ENCODE results near the gene CARNS1. TPM values are rescaled to one million over a fixed set of nuclear protein-coding genes. Genes with fewer than 3 reads are reported as not detected.
"Not testable (repeated sequence)": the region's sequence is repeated elsewhere in the genome, so short reads cannot be mapped to it uniquely, and the experiment has no call there.

Gene CARNS1
- total RNA-seq, 1 donor from 2014 or later = 17.2 TPM

GRCh38 chr11:67464411-67465188 is 49.1 kb downstream of the CARNS1 start:
- H3K9me3 ChIP-seq (ENCODE audit: control insufficient read depth in 3 of 3, low read length in 3 of 3) = no peaks in the 10 kb centered on the region
- peak overlapping the region; percentile 76 for H3K27ac ChIP-seq (ENCODE audit: low read depth, low read length)
- peaks cover 0 to 2% (median 0%) of the 10 kb centered on the region in 3 donors for H3K36me3 ChIP-seq (ENCODE audit: control insufficient read depth in 3 of 3, insufficient read depth in 3 of 3, low read length in 3 of 3)
- peak overlapping the region; percentile 62 to 79 (median 74) for H3K9ac ChIP-seq (ENCODE audit: low read depth in 1 of 3, low read length in 3 of 3)
- H3K27me3 ChIP-seq (ENCODE audit: control insufficient read depth in 3 of 3, insufficient read depth in 3 of 3, low read length in 3 of 3) = no peaks in the 10 kb centered on the region
- H3K4me1 ChIP-seq (ENCODE audit: control insufficient read depth in 3 of 3, insufficient read depth in 3 of 3, low read length in 3 of 3) = peaks cover 19 to 28% (median 21%) of the 10 kb centered on the region in 3 donors
- peak overlapping the region; percentile 69 to 76 (median 73) for H3K4me3 ChIP-seq (ENCODE audit: low read length in 3 of 3)

GRCh38 chr11:67465189-67465510 is 49.7 kb downstream of the CARNS1 start:
- peak overlapping the region; percentile 43 to 74 (median 62) for H3K9ac ChIP-seq (ENCODE audit: low read depth in 1 of 3, low read length in 3 of 3)
- H3K27me3 ChIP-seq (ENCODE audit: control insufficient read depth in 3 of 3, insufficient read depth in 3 of 3, low read length in 3 of 3) = no peaks in the 10 kb centered on the region
- H3K4me1 ChIP-seq (ENCODE audit: control insufficient read depth in 3 of 3, insufficient read depth in 3 of 3, low read length in 3 of 3) = peaks cover 19 to 28% (median 21%) of the 10 kb centered on the region in 3 donors
- peaks cover 0 to 2% (median 0%) of the 10 kb centered on the region in 3 donors for H3K36me3 ChIP-seq (ENCODE audit: control insufficient read depth in 3 of 3, insufficient read depth in 3 of 3, low read length in 3 of 3)
- H3K4me3 ChIP-seq (ENCODE audit: low read length in 3 of 3) = peak overlapping the region; percentile 69 to 76 (median 73)
- H3K27ac ChIP-seq (ENCODE audit: low read depth, low read length) = peak overlapping the region; percentile 76
- no peaks in the 10 kb centered on the region for H3K9me3 ChIP-seq (ENCODE audit: control insufficient read depth in 3 of 3, low read length in 3 of 3)

GRCh38 chr11:67465530-67465929 is 50.1 kb downstream of the CARNS1 start:
- H3K4me1 ChIP-seq (ENCODE audit: control insufficient read depth in 3 of 3, insufficient read depth in 3 of 3, low read length in 3 of 3) = peaks cover 19 to 28% (median 21%) of the 10 kb centered on the region in 3 donors
- H3K9ac ChIP-seq (ENCODE audit: low read depth in 1 of 3, low read length in 3 of 3) = peak overlapping the region in 1 of 3 donors; percentile 43
- H3K9me3 ChIP-seq (ENCODE audit: control insufficient read depth in 3 of 3, low read length in 3 of 3); H3K27me3 ChIP-seq (ENCODE audit: control insufficient read depth in 3 of 3, insufficient read depth in 3 of 3, low read length in 3 of 3); H3K36me3 ChIP-seq (ENCODE audit: control insufficient read depth in 3 of 3, insufficient read depth in 3 of 3, low read length in 3 of 3); H3K27ac ChIP-seq (ENCODE audit: low read depth, low read length): not testable (repeated sequence)
- H3K4me3 ChIP-seq (ENCODE audit: low read length in 3 of 3) = peak overlapping the region; percentile 69 to 76 (median 73)

GRCh38 chr11:67466367-67466766 is 50.9 kb downstream of the CARNS1 start:
- H3K27ac ChIP-seq (ENCODE audit: low read depth, low read length) = no peak overlapping the region
- H3K27me3 ChIP-seq (ENCODE audit: control insufficient read depth in 3 of 3, insufficient read depth in 3 of 3, low read length in 3 of 3) = no peaks in the 10 kb centered on the region
- no peaks in the 10 kb centered on the region for H3K9me3 ChIP-seq (ENCODE audit: control insufficient read depth in 3 of 3, low read length in 3 of 3)
- H3K36me3 ChIP-seq (ENCODE audit: control insufficient read depth in 3 of 3, insufficient read depth in 3 of 3, low read length in 3 of 3) = peaks cover 0 to 2% (median 0%) of the 10 kb centered on the region in 3 donors
- H3K4me1 ChIP-seq (ENCODE audit: control insufficient read depth in 3 of 3, insufficient read depth in 3 of 3, low read length in 3 of 3) = peaks cover 19 to 28% (median 21%) of the 10 kb centered on the region in 3 donors
- no peak overlapping the region for H3K4me3 ChIP-seq (ENCODE audit: low read length in 3 of 3)
- H3K9ac ChIP-seq (ENCODE audit: low read depth in 1 of 3, low read length in 3 of 3) = no peak overlapping the region

GRCh38 chr11:67466962-67467771 is 51.7 kb downstream of the CARNS1 start:
- no peak overlapping the region for H3K27ac ChIP-seq (ENCODE audit: low read depth, low read length)
- no peaks in the 10 kb centered on the region for H3K9me3 ChIP-seq (ENCODE audit: control insufficient read depth in 3 of 3, low read length in 3 of 3)
- H3K9ac ChIP-seq (ENCODE audit: low read depth in 1 of 3, low read length in 3 of 3) = peak overlapping the region in 1 of 3 donors; percentile 33
- H3K36me3 ChIP-seq (ENCODE audit: control insufficient read depth in 3 of 3, insufficient read depth in 3 of 3, low read length in 3 of 3) = peaks cover 0 to 2% (median 0%) of the 10 kb centered on the region in 3 donors
- H3K4me1 ChIP-seq (ENCODE audit: control insufficient read depth in 3 of 3, insufficient read depth in 3 of 3, low read length in 3 of 3) = peaks cover 19 to 28% (median 21%) of the 10 kb centered on the region in 3 donors
- no peak overlapping the region for H3K4me3 ChIP-seq (ENCODE audit: low read length in 3 of 3)
- no peaks in the 10 kb centered on the region for H3K27me3 ChIP-seq (ENCODE audit: control insufficient read depth in 3 of 3, insufficient read depth in 3 of 3, low read length in 3 of 3)

GRCh38 chr11:67468056-67468455 is 52.6 kb downstream of the CARNS1 start:
- Histone ChIP-seq H3K36me3 (ENCODE audit: control insufficient read depth in 3 of 3, insufficient read depth in 3 of 3, low read length in 3 of 3) (peaks cover 0 to 2% (median 0%) of the 10 kb centered on the region in 3 donors), H3K4me3 (ENCODE audit: low read length in 3 of 3) (peak overlapping the region; percentile 71 to 84 (median 84)), H3K4me1 (ENCODE audit: control insufficient read depth in 3 of 3, insufficient read depth in 3 of 3, low read length in 3 of 3) (peaks cover 19 to 28% (median 21%) of the 10 kb centered on the region in 3 donors), H3K9me3 (ENCODE audit: control insufficient read depth in 3 of 3, low read length in 3 of 3) (no peaks in the 10 kb centered on the region), H3K27me3 (ENCODE audit: control insufficient read depth in 3 of 3, insufficient read depth in 3 of 3, low read length in 3 of 3) (no peaks in the 10 kb centered on the region), H3K9ac (ENCODE audit: low read depth in 1 of 3, low read length in 3 of 3) (peak overlapping the region; percentile 10 to 85 (median 83)), H3K27ac (ENCODE audit: low read depth, low read length) (peak overlapping the region; percentile 76)

GRCh38 chr11:67468456-67468758 is 52.9 kb downstream of the CARNS1 start:
- H3K4me3 ChIP-seq (ENCODE audit: low read length in 3 of 3) = peak overlapping the region; percentile 71 to 84 (median 84)
- H3K9ac ChIP-seq (ENCODE audit: low read depth in 1 of 3, low read length in 3 of 3) = peak overlapping the region; percentile 10 to 85 (median 83)
- peaks cover 19 to 28% (median 21%) of the 10 kb centered on the region in 3 donors for H3K4me1 ChIP-seq (ENCODE audit: control insufficient read depth in 3 of 3, insufficient read depth in 3 of 3, low read length in 3 of 3)
- H3K9me3 ChIP-seq (ENCODE audit: control insufficient read depth in 3 of 3, low read length in 3 of 3) = no peaks in the 10 kb centered on the region
- H3K27me3 ChIP-seq (ENCODE audit: control insufficient read depth in 3 of 3, insufficient read depth in 3 of 3, low read length in 3 of 3) = peaks cover 0 to 2% (median 0%) of the 10 kb centered on the region in 3 donors
- peaks cover 0 to 2% (median 0%) of the 10 kb centered on the region in 3 donors for H3K36me3 ChIP-seq (ENCODE audit: control insufficient read depth in 3 of 3, insufficient read depth in 3 of 3, low read length in 3 of 3)
- peak overlapping the region; percentile 76 for H3K27ac ChIP-seq (ENCODE audit: low read depth, low read length)

- Histone ChIP-seq H3K4me3 (ENCODE audit: low read length in 3 of 3) (peak within 1 kb of the TSS; percentile 87 to 92 (median 88)), H3K36me3 (ENCODE audit: control insufficient read depth in 3 of 3, insufficient read depth in 3 of 3, low read length in 3 of 3) (peaks cover 0 to 2% (median 0%) of the 10 kb centered on the region in 3 donors), H3K27me3 (ENCODE audit: control insufficient read depth in 3 of 3, insufficient read depth in 3 of 3, low read length in 3 of 3) (peaks cover 0 to 2% (median 0%) of the 10 kb centered on the region in 3 donors), H3K4me1 (ENCODE audit: control insufficient read depth in 3 of 3, insufficient read depth in 3 of 3, low read length in 3 of 3) (peaks cover 16 to 24% (median 17%) of the 10 kb centered on the region in 3 donors), H3K9ac (ENCODE audit: low read depth in 1 of 3, low read length in 3 of 3) (peak within 1 kb of the TSS; percentile 87 to 96 (median 95)), H3K9me3 (ENCODE audit: control insufficient read depth in 3 of 3, low read length in 3 of 3) (no peaks in the 10 kb centered on the region), H3K27ac (ENCODE audit: low read depth, low read length) (peak within 1 kb of the TSS; percentile 76)
These were observed 53.5 kb downstream of the CARNS1 start, which contains the start of gene TMEM134 for GRCh38 chr11:67468759-67469507. Gene TMEM134 (minus strand): TSS chr11:67469251. CDS start chr11:67469192, 59 bp downstream.

- peak overlapping the region; percentile 87 to 92 (median 88) for H3K4me3 ChIP-seq (ENCODE audit: low read length in 3 of 3)
- peak overlapping the region; percentile 87 to 96 (median 95) for H3K9ac ChIP-seq (ENCODE audit: low read depth in 1 of 3, low read length in 3 of 3)
- H3K36me3 ChIP-seq (ENCODE audit: control insufficient read depth in 3 of 3, insufficient read depth in 3 of 3, low read length in 3 of 3) = peaks cover 0 to 2% (median 0%) of the 10 kb centered on the region in 3 donors
- peaks cover 0 to 2% (median 0%) of the 10 kb centered on the region in 3 donors for H3K27me3 ChIP-seq (ENCODE audit: control insufficient read depth in 3 of 3, insufficient read depth in 3 of 3, low read length in 3 of 3)
- peaks cover 12 to 19% (median 13%) of the 10 kb centered on the region in 3 donors for H3K4me1 ChIP-seq (ENCODE audit: control insufficient read depth in 3 of 3, insufficient read depth in 3 of 3, low read length in 3 of 3)
- H3K9me3 ChIP-seq (ENCODE audit: control insufficient read depth in 3 of 3, low read length in 3 of 3) = no peaks in the 10 kb centered on the region
- peak overlapping the region; percentile 72 for H3K27ac ChIP-seq (ENCODE audit: low read depth, low read length)
These were observed 54.0 kb downstream of the CARNS1 start for GRCh38 chr11:67469508-67469811.
